ENCODE results near the gene CLCNKB.
"Not testable (repeated sequence)": the region's sequence is repeated elsewhere in the genome, so short reads cannot be mapped to it uniquely, and the experiment has no call there.

The CLCNKB gene

GRCh38 chr1:16050328-16050727 is 6.7 kb downstream of the CLCNKB start:
- Histone ChIP-seq H3K4me1 (ENCODE audit: control insufficient read depth, insufficient read depth, low read length) (peaks cover 9% of the 10 kb centered on the region; the same call in 1 of the 2 replicates), H3K36me3 (ENCODE audit: control insufficient read depth, insufficient read depth, low read length) (no peaks in the 10 kb centered on the region), H3K27ac (ENCODE audit: low read length) (no peak overlapping the region), H3K27me3 (ENCODE audit: control insufficient read depth, insufficient read depth, low read length) (no peaks in the 10 kb centered on the region), H3K4me3 (ENCODE audit: low read length) (no peak overlapping the region), H3K9me3 (ENCODE audit: control insufficient read depth, insufficient read depth, low read length) (no peaks in the 10 kb centered on the region)
- DNase-seq (ENCODE audit: low read depth, low spot score), result no peak
- WGBS (ENCODE audit: insufficient coverage, insufficient read length), result no CpG with 5 or more reads among the region's 7 CpGs

DNA sequence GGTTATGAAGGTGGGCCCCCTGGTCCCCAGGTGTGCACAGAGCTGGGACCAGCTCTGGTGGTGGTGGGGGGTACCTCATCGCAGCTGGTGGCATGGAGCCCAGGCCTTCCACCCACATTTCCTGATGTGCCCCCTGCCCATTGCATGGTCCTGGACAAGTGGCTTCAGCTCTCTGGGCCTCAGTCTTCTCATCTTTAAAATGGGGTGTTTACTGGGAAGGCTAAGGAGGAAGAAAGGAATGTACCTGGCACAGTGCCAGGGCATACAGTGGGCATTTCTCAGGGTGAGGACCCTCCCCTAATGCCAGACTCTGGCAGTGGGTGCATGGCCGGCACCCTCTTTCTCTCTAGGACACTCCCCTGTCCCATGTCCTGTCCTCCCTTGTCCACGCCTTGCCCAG is 7.5 kb downstream of the CLCNKB start:
- Histone ChIP-seq H3K27ac (ENCODE audit: low read length) (no peak overlapping the region), H3K27me3 (ENCODE audit: control insufficient read depth, insufficient read depth, low read length) (no peaks in the 10 kb centered on the region), H3K36me3 (ENCODE audit: control insufficient read depth, insufficient read depth, low read length) (no peaks in the 10 kb centered on the region), H3K4me1 (ENCODE audit: control insufficient read depth, insufficient read depth, low read length) (peaks cover 12% of the 10 kb centered on the region), H3K4me3 (ENCODE audit: low read length) (no peak overlapping the region), H3K9me3 (ENCODE audit: control insufficient read depth, insufficient read depth, low read length) (no peaks in the 10 kb centered on the region)
- DNase-seq (ENCODE audit: low read depth, low spot score), result no peak
- WGBS (ENCODE audit: insufficient coverage, insufficient read length), result no CpG with 5 or more reads among the region's 3 CpGs

GRCh38 chr1:16051949-16052348 is 8.4 kb downstream of the CLCNKB start:
- DNase-seq (ENCODE audit: low read depth, low spot score); H3K9me3 ChIP-seq (ENCODE audit: control insufficient read depth, insufficient read depth, low read length); H3K27ac ChIP-seq (ENCODE audit: low read length); H3K27me3 ChIP-seq (ENCODE audit: control insufficient read depth, insufficient read depth, low read length); H3K4me3 ChIP-seq (ENCODE audit: low read length); H3K36me3 ChIP-seq (ENCODE audit: control insufficient read depth, insufficient read depth, low read length): not testable (repeated sequence)
- no CpG with 5 or more reads among the region's 12 CpGs for WGBS (ENCODE audit: insufficient coverage, insufficient read length)
- peaks cover 12% of the 10 kb centered on the region for H3K4me1 ChIP-seq (ENCODE audit: control insufficient read depth, insufficient read depth, low read length)

DNA sequence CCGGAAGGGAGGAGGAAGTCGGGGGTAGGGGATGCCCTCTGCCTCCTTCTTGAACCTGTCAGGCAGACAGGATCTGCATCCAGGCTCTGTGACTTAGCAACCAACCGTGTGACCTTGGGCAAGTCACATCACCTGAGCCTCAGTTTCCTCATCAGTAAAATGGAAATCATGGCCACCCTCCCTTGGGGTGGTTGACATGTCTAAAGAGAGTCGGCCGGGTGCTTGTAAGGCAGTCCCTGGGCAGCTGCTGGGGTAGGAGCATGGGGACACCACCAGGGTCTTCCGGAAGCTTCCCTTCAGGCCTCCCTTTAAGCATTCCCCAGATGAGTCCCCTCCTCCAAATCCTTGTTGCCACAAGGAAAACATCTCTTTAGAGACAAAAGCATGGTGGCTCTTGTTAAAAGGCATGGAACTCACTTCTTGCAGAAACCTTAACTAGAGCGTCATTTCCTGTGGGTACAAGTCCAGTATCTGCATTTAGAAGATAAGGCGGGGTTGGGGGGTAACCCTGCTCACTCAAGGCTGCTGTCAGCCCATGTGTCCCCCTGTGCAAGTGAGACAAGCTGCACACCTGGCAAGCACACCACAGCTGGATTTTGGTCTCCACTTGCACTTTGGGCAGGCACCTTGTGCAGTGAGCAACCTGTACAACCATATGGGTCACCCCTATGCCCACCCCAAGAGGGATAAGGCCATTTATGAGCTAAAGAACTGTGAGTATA is 10.4 kb downstream of the CLCNKB start:
- H3K27ac ChIP-seq (ENCODE audit: low read length), result no peak overlapping the region
- H3K27me3 ChIP-seq (ENCODE audit: control insufficient read depth, insufficient read depth, low read length), result no peaks in the 10 kb centered on the region
- no peak overlapping the region for H3K4me3 ChIP-seq (ENCODE audit: low read length)
- DNase-seq (ENCODE audit: low read depth, low spot score), result no peak
- peaks cover 10% of the 10 kb centered on the region for H3K4me1 ChIP-seq (ENCODE audit: control insufficient read depth, insufficient read depth, low read length)
- H3K9me3 ChIP-seq (ENCODE audit: control insufficient read depth, insufficient read depth, low read length), result no peaks in the 10 kb centered on the region
- H3K36me3 ChIP-seq (ENCODE audit: control insufficient read depth, insufficient read depth, low read length), result no peaks in the 10 kb centered on the region
- no CpG with 5 or more reads among the region's 8 CpGs for WGBS (ENCODE audit: insufficient coverage, insufficient read length)

GRCh38 chr1:16054598-16055540 is 11.3 kb downstream of the CLCNKB start:
- peaks cover 8% of the 10 kb centered on the region for H3K4me1 ChIP-seq (ENCODE audit: control insufficient read depth, insufficient read depth, low read length)
- no peaks in the 10 kb centered on the region for H3K36me3 ChIP-seq (ENCODE audit: control insufficient read depth, insufficient read depth, low read length)
- H3K9me3 ChIP-seq (ENCODE audit: control insufficient read depth, insufficient read depth, low read length), result no peaks in the 10 kb centered on the region
- no peaks in the 10 kb centered on the region for H3K27me3 ChIP-seq (ENCODE audit: control insufficient read depth, insufficient read depth, low read length)
- H3K27ac ChIP-seq (ENCODE audit: low read length), result no peak overlapping the region
- no CpG with 5 or more reads among the region's 7 CpGs for WGBS (ENCODE audit: insufficient coverage, insufficient read length)
- no peak overlapping the region for H3K4me3 ChIP-seq (ENCODE audit: low read length)
- no peak for DNase-seq (ENCODE audit: low read depth, low spot score)

DNA sequence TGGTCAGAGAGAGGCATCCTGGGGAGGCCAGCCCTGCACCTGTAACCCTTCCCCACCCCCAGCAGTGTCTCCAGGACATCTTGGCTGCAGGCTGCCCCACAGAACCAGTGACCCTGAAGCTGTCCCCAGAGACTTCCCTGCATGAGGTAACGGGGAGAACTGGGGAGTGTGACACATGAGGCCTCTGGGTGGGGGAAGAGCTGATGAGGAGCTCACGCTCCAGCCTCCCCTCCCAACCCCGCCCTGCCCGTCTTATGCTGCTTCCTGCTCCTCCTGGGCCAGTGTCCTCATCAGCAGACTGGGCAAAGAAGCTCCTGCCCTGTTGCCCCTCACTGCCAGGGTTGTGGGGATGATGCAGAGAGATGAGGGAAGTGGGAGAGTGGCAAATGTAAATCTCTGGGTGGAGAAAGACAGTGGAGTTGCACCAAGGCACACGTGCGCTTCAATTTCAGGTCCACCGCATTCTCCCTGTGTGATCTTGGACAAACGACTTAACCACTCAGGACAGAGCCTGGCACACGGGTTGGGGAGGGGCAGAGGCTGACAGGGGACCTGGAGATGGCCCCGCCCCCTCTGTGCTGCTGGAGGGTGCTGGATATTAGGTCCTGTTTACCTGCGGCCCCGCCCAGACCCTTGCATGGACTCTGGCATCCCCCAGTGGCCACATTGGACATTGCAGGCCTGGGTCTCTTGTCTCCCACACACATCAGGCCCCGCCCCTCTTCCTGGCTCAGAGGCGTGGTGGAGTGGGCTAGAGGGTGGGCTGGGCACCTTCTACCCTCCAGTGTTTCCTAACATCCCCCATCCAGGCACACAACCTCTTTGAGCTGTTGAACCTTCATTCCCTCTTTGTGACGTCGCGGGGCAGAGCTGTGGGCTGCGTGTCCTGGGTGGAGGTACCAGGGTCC is 12.3 kb downstream of the CLCNKB start:
- Histone ChIP-seq H3K27me3 (ENCODE audit: control insufficient read depth, insufficient read depth, low read length) (no peaks in the 10 kb centered on the region), H3K4me1 (ENCODE audit: control insufficient read depth, insufficient read depth, low read length) (peaks cover 3% of the 10 kb centered on the region; the same call in 1 of the 2 replicates), H3K4me3 (ENCODE audit: low read length) (no peak overlapping the region), H3K27ac (ENCODE audit: low read length) (no peak overlapping the region), H3K9me3 (ENCODE audit: control insufficient read depth, insufficient read depth, low read length) (no peaks in the 10 kb centered on the region), H3K36me3 (ENCODE audit: control insufficient read depth, insufficient read depth, low read length) (no peaks in the 10 kb centered on the region)
- DNase-seq (ENCODE audit: low read depth, low spot score), result peak; percentile 90
- WGBS (ENCODE audit: insufficient coverage, insufficient read length), result no CpG with 5 or more reads among the region's 18 CpGs

DNA sequence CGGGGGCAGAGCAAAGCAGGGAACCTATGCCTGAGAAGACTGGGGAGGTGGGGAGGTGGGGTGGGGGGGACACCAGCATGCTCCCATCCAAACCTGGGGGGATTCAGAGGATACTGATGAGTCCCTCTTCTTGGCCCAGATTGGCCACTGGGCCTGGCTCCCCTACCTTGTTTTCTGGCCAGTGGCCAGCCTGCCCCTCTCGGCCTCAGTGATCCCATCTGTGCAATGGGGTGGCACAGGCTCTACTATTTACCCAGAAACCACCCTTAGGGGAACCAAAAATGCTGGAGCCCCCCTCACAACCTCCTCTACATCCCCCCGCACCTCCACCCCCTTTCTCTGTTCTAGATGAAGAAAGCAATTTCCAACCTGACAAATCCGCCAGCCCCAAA is 12.9 kb downstream of the CLCNKB start:
- DNase-seq (ENCODE audit: low read depth, low spot score); H3K27ac ChIP-seq (ENCODE audit: low read length); H3K36me3 ChIP-seq (ENCODE audit: control insufficient read depth, insufficient read depth, low read length); H3K4me1 ChIP-seq (ENCODE audit: control insufficient read depth, insufficient read depth, low read length); H3K4me3 ChIP-seq (ENCODE audit: low read length); H3K9me3 ChIP-seq (ENCODE audit: control insufficient read depth, insufficient read depth, low read length); H3K27me3 ChIP-seq (ENCODE audit: control insufficient read depth, insufficient read depth, low read length): not testable (repeated sequence)
- no CpG with 5 or more reads among the region's 4 CpGs for WGBS (ENCODE audit: insufficient coverage, insufficient read length)

DNA sequence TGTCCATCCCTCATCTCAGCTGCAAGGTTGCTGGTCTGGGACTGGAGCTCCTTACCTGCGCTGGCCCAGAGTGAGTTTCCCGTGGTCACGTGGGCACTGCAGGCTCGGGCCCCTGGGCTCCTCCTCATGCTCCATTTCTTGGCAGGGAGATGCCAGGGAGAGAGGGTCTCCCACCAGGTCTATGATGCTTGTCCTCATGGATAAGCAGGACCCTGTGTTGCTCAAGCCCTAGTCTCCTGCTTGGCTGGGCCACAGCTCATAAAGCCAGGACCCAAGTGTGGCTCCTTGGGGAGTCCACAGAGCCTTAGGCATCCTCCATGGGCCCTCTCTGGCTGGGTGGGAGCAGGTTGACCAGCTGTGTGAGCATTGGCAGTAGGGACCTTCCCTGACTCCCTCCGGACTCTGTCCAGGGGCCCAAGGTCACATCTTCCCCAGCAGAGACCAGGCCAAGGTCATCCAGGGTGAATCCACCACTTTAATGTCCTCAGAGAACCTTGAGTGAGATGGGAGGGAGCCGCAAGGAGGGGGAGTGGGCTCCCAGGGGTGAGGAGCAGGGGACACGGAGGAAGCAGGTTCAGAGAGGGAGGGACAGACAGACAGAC is 13.8 kb downstream of the CLCNKB start:
- WGBS (ENCODE audit: insufficient coverage, insufficient read length), result no CpG with 5 or more reads among the region's 7 CpGs
- not testable (repeated sequence) for H3K4me3 ChIP-seq (ENCODE audit: low read length); H3K36me3 ChIP-seq (ENCODE audit: control insufficient read depth, insufficient read depth, low read length); H3K4me1 ChIP-seq (ENCODE audit: control insufficient read depth, insufficient read depth, low read length); H3K27me3 ChIP-seq (ENCODE audit: control insufficient read depth, insufficient read depth, low read length); DNase-seq (ENCODE audit: low read depth, low spot score); H3K27ac ChIP-seq (ENCODE audit: low read length); H3K9me3 ChIP-seq (ENCODE audit: control insufficient read depth, insufficient read depth, low read length)

GRCh38 chr1:16058394-16059120 is 15.0 kb downstream of the CLCNKB start:
- WGBS (ENCODE audit: insufficient coverage, insufficient read length), result no CpG with 5 or more reads among the region's 20 CpGs
- H3K4me1 ChIP-seq (ENCODE audit: control insufficient read depth, insufficient read depth, low read length); H3K27me3 ChIP-seq (ENCODE audit: control insufficient read depth, insufficient read depth, low read length); H3K36me3 ChIP-seq (ENCODE audit: control insufficient read depth, insufficient read depth, low read length); H3K27ac ChIP-seq (ENCODE audit: low read length); H3K4me3 ChIP-seq (ENCODE audit: low read length); H3K9me3 ChIP-seq (ENCODE audit: control insufficient read depth, insufficient read depth, low read length); DNase-seq (ENCODE audit: low read depth, low spot score): not testable (repeated sequence)

Data from iPS DF 6.9 (cell line).